ENCODE measurements around the gene RBM24.

The RBM24 gene

GRCh38 chr6:17240803-17241500 lies 40.2 kb upstream of the RBM24 start:
- no peak for TF ChIP-seq CTCF (IDR thresholded peaks at IDR 0.05; ENCODE audit: low read depth, low read length)
- no peak for TF ChIP-seq EZH2phosphoT487 (IDR thresholded peaks at IDR 0.05; ENCODE audit: low read depth)
- H3K4me1 ChIP-seq (ENCODE audit: low read length) = no peaks in the 10 kb centered on the region
- H4K20me1 ChIP-seq (ENCODE audit: insufficient read depth, low read length) = no peaks in the 10 kb centered on the region
- no peaks in the 10 kb centered on the region for H3K36me3 ChIP-seq (replicated peaks; ENCODE audit: low read depth, low read length)
- H3K79me2 ChIP-seq (ENCODE audit: low read length) = no peaks in the 10 kb centered on the region
- H3K9ac ChIP-seq (ENCODE audit: low read length) = no peak overlapping the region
- no peak overlapping the region for H2AFZ ChIP-seq (ENCODE audit: low read depth, low read length)
- H3K4me3 ChIP-seq (ENCODE audit: low read length) = no peak overlapping the region
- H3K27me3 ChIP-seq (ENCODE audit: low read depth, low read length) = no peaks in the 10 kb centered on the region
- no peaks in the 10 kb centered on the region for H3K9me3 ChIP-seq (ENCODE audit: insufficient read depth, low read length)
- no peak overlapping the region for H3K27ac ChIP-seq (ENCODE audit: low read length)
- no peak overlapping the region for H3K4me2 ChIP-seq (ENCODE audit: low read length)

- no peak overlapping the region for H3K27ac ChIP-seq (ENCODE audit: low read length)
- no peak for TF ChIP-seq CTCF (IDR thresholded peaks at IDR 0.05; ENCODE audit: low read depth, low read length)
- no peak for TF ChIP-seq EZH2phosphoT487 (IDR thresholded peaks at IDR 0.05; ENCODE audit: low read depth)
- H3K4me2 ChIP-seq (ENCODE audit: low read length) = no peak overlapping the region
- no peak overlapping the region for H3K9ac ChIP-seq (ENCODE audit: low read length)
- no peaks in the 10 kb centered on the region for H3K4me1 ChIP-seq (ENCODE audit: low read length)
- H3K36me3 ChIP-seq (replicated peaks; ENCODE audit: low read depth, low read length) = no peaks in the 10 kb centered on the region
- H2AFZ ChIP-seq (ENCODE audit: low read depth, low read length) = no peak overlapping the region
- no peaks in the 10 kb centered on the region for H3K9me3 ChIP-seq (ENCODE audit: insufficient read depth, low read length)
- no peaks in the 10 kb centered on the region for H3K27me3 ChIP-seq (ENCODE audit: low read depth, low read length)
- H3K4me3 ChIP-seq (ENCODE audit: low read length) = no peak overlapping the region
- H4K20me1 ChIP-seq (ENCODE audit: insufficient read depth, low read length) = no peaks in the 10 kb centered on the region
- no peaks in the 10 kb centered on the region for H3K79me2 ChIP-seq (ENCODE audit: low read length)
Measured at GRCh38 chr6:17242087-17242486, 39.1 kb upstream of the RBM24 start.

- Histone ChIP-seq H3K9ac (ENCODE audit: low read length) (no peak overlapping the region), H3K4me3 (ENCODE audit: low read length) (no peak overlapping the region), H4K20me1 (ENCODE audit: insufficient read depth, low read length) (no peaks in the 10 kb centered on the region), H3K27me3 (ENCODE audit: low read depth, low read length) (no peaks in the 10 kb centered on the region), H3K9me3 (ENCODE audit: insufficient read depth, low read length) (no peaks in the 10 kb centered on the region), H3K79me2 (ENCODE audit: low read length) (no peaks in the 10 kb centered on the region), H3K36me3 (replicated peaks; ENCODE audit: low read depth, low read length) (no peaks in the 10 kb centered on the region), H3K4me2 (ENCODE audit: low read length) (no peak overlapping the region), H3K4me1 (ENCODE audit: low read length) (no peaks in the 10 kb centered on the region), H2AFZ (ENCODE audit: low read depth, low read length) (no peak overlapping the region), H3K27ac (ENCODE audit: low read length) (no peak overlapping the region)
- TF ChIP-seq EZH2phosphoT487 (IDR thresholded peaks at IDR 0.05; ENCODE audit: low read depth) (no peak), CTCF (IDR thresholded peaks at IDR 0.05; ENCODE audit: low read depth, low read length) (no peak)
Measured at GRCh38 chr6:17250237-17250636, 30.9 kb upstream of the RBM24 start.

- H3K79me2 ChIP-seq (ENCODE audit: low read length) = no peaks in the 10 kb centered on the region
- H3K27ac ChIP-seq (ENCODE audit: low read length) = no peak overlapping the region
- no peak overlapping the region for H3K4me2 ChIP-seq (ENCODE audit: low read length)
- H3K4me3 ChIP-seq (ENCODE audit: low read length) = no peak overlapping the region
- no peak overlapping the region for H2AFZ ChIP-seq (ENCODE audit: low read depth, low read length)
- TF ChIP-seq EZH2phosphoT487 (IDR thresholded peaks at IDR 0.05; ENCODE audit: low read depth) = no peak
- H3K27me3 ChIP-seq (ENCODE audit: low read depth, low read length) = no peaks in the 10 kb centered on the region
- no peaks in the 10 kb centered on the region for H3K9me3 ChIP-seq (ENCODE audit: insufficient read depth, low read length)
- H3K36me3 ChIP-seq (replicated peaks; ENCODE audit: low read depth, low read length) = no peaks in the 10 kb centered on the region
- no peaks in the 10 kb centered on the region for H3K4me1 ChIP-seq (ENCODE audit: low read length)
- H4K20me1 ChIP-seq (ENCODE audit: insufficient read depth, low read length) = no peaks in the 10 kb centered on the region
- H3K9ac ChIP-seq (ENCODE audit: low read length) = no peak overlapping the region
Measured at GRCh38 chr6:17251953-17252352, 29.2 kb upstream of the RBM24 start.
